Measurements from ENCODE around the gene MACROD2.
"Not testable (repeated sequence)": the region's sequence is repeated elsewhere in the genome, so short reads cannot be mapped to it uniquely, and the experiment has no call there.

The MACROD2 gene

GRCh38 chr20:15107931-15108330 lies 1112.6 kb downstream of the MACROD2 start:
- Mint-ChIP-seq H3K27me3 (peaks cover 2% of the 10 kb centered on the region), H3K27ac (no peak overlapping the region), H3K36me3 (no peaks in the 10 kb centered on the region), H3K4me1 (no peaks in the 10 kb centered on the region), H3K9me3 (peaks cover 3% of the 10 kb centered on the region), H3K4me3 (no peak overlapping the region)
- DNase-seq (ENCODE audit: low spot score in 2 of 2) (no peak), ATAC-seq (ENCODE audit: low read depth) (no peak)

DNA sequence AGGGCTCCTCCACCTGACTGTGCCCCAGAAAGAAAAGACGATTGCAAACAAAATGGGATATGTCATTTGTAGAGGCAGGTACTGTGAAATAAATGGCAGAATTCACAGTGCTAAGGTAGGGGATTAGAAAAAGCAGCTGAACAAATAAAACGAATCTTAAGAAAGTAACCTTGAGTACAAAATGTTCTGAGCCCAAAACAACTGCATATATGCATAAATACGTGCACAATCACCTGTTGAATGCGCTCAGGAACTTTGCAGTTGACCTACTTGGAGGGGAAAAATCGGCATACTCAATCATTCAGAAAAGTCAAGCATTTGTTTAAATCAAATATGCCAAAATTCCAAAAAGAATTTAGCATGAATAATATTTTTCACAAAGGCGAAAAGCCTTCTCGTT lies 1114.2 kb downstream of the MACROD2 start:
- Mint-ChIP-seq H3K4me1 (no peaks in the 10 kb centered on the region), H3K36me3 (no peaks in the 10 kb centered on the region), H3K27me3 (no peaks in the 10 kb centered on the region), H3K27ac (no peak overlapping the region), H3K9me3 (no peaks in the 10 kb centered on the region), H3K4me3 (no peak overlapping the region)
- DNase-seq (ENCODE audit: low spot score in 2 of 2): no peak
- no peak for ATAC-seq (ENCODE audit: low read depth)

GRCh38 chr20:15111654-15112053 lies 1116.3 kb downstream of the MACROD2 start:
- H3K36me3 Mint-ChIP-seq: no peaks in the 10 kb centered on the region
- no peak for ATAC-seq (ENCODE audit: low read depth)
- no peak overlapping the region for H3K27ac Mint-ChIP-seq
- H3K27me3 Mint-ChIP-seq: no peaks in the 10 kb centered on the region
- no peak for DNase-seq (ENCODE audit: low spot score in 2 of 2)
- no peaks in the 10 kb centered on the region for H3K9me3 Mint-ChIP-seq
- no peak overlapping the region for H3K4me3 Mint-ChIP-seq
- no peaks in the 10 kb centered on the region for H3K4me1 Mint-ChIP-seq

DNA sequence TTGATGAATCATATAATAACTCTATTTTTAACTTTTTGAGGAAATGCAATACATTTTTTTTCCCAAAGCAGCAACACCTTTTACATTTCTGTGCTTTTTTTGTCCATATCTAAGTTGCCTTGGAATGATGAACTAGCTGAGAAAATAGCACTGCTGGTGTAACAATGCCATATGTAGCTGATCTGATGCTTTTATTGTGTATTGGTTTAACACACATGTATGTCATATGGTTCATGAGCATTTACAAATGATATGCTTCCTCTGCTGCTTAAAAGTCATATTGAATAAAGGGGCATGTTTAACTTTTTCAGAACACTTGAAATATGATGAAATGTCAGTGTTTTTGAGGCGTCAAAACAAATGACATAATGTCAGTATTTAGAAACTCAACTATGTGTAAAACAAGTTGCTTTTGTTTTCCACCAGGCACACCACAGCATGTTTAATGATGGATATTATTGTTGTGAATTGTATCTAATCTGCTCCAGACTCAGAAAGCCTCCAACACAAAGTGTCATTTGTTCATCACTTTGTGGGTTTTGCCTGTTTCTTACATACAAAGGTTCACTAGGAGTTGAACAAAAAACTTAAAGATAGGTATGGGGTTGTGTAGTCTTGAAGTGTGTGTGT lies 1117.9 kb downstream of the MACROD2 start:
- H3K4me1 Mint-ChIP-seq: no peaks in the 10 kb centered on the region
- no peak for DNase-seq (ENCODE audit: low spot score in 2 of 2)
- no peak for ATAC-seq (ENCODE audit: low read depth)

DNA sequence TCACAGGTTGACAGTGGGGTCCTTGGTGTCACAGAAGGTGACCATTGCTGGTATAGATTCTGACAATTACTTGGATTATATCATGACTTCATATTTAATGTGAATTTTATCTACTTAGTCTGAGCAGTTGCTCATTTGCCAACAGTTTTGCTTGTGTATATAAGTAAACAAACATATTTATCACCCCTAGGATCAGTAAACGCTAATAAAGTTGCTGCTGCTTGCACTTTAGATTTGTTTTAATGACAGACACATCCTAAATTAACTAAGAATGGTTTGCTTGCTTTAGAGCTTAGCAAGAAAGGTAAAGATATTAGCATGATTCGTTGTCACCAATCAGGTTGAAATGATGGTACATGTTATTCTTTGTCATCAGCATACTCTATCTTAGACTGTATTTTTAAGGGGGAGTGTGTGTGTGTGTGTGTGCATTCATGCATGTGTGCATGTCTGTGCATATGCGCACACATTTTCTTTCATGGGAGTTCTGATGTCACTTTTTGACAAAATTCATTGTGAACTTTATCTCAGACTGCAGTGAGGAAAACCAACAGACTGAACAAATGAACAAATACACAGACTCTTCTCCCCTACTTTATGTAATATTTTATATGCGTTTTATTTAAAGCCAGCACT lies 1124.7 kb downstream of the MACROD2 start:
- DNase-seq (ENCODE audit: low spot score in 2 of 2) (no peak), ATAC-seq (ENCODE audit: low read depth) (no peak)
- Mint-ChIP-seq H3K36me3 (no peaks in the 10 kb centered on the region), H3K27ac (no peak overlapping the region), H3K27me3 (peaks cover 2% of the 10 kb centered on the region), H3K4me3 (no peak overlapping the region), H3K4me1 (no peaks in the 10 kb centered on the region), H3K9me3 (no peaks in the 10 kb centered on the region)

More for the DNA sequence above, 1117.9 kb downstream of the MACROD2 start:
- no peak overlapping the region for H3K27ac Mint-ChIP-seq
- no peaks in the 10 kb centered on the region for H3K27me3 Mint-ChIP-seq
- H3K9me3 Mint-ChIP-seq: no peaks in the 10 kb centered on the region
- H3K4me3 Mint-ChIP-seq: no peak overlapping the region
- no peaks in the 10 kb centered on the region for H3K36me3 Mint-ChIP-seq

DNA sequence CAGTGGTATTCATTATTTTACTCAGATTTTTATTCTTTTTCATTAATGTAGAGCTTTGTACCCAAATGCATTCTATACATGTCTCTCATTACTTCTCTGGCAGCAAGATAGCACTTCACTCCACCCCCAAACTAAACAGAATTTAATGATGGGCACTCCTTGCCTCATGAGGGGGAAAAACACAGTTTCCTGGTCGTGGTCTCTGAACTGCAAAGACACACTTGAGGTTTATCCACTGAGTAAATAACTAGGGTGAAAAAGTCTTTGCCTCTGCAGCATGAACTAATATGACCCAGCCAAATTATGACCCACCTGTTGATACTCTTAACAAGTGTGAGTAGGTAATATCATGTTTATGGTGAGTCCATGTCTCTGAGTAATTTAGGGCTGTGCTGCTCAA lies 1127.3 kb downstream of the MACROD2 start:
- no peak for ATAC-seq (ENCODE audit: low read depth)
- no peak overlapping the region for H3K4me3 Mint-ChIP-seq
- no peak for DNase-seq (ENCODE audit: low spot score in 2 of 2)
- no peaks in the 10 kb centered on the region for H3K4me1 Mint-ChIP-seq
- peaks cover 4% of the 10 kb centered on the region for H3K27me3 Mint-ChIP-seq
- H3K27ac Mint-ChIP-seq: no peak overlapping the region
- H3K36me3 Mint-ChIP-seq: no peaks in the 10 kb centered on the region
- no peaks in the 10 kb centered on the region for H3K9me3 Mint-ChIP-seq

GRCh38 chr20:15131176-15131575 lies 1135.9 kb downstream of the MACROD2 start:
- no peak overlapping the region for H3K4me3 Mint-ChIP-seq
- no peaks in the 10 kb centered on the region for H3K4me1 Mint-ChIP-seq
- H3K27me3 Mint-ChIP-seq: peaks cover 2% of the 10 kb centered on the region
- no peak overlapping the region for H3K27ac Mint-ChIP-seq
- ATAC-seq (ENCODE audit: low read depth) (no peak), DNase-seq (ENCODE audit: low spot score in 2 of 2) (no peak)
- no peaks in the 10 kb centered on the region for H3K9me3 Mint-ChIP-seq
- no peaks in the 10 kb centered on the region for H3K36me3 Mint-ChIP-seq

GRCh38 chr20:15138548-15139126 lies 1143.3 kb downstream of the MACROD2 start:
- DNase-seq (ENCODE audit: low spot score in 2 of 2) (no peak), ATAC-seq (ENCODE audit: low read depth) (no peak)
- no peak overlapping the region for H3K27ac Mint-ChIP-seq
- no peaks in the 10 kb centered on the region for H3K36me3 Mint-ChIP-seq
- no peaks in the 10 kb centered on the region for H3K4me1 Mint-ChIP-seq
- H3K9me3 Mint-ChIP-seq: no peaks in the 10 kb centered on the region
- peaks cover under 1% of the 10 kb centered on the region for H3K27me3 Mint-ChIP-seq
- H3K4me3 Mint-ChIP-seq: no peak overlapping the region

DNA sequence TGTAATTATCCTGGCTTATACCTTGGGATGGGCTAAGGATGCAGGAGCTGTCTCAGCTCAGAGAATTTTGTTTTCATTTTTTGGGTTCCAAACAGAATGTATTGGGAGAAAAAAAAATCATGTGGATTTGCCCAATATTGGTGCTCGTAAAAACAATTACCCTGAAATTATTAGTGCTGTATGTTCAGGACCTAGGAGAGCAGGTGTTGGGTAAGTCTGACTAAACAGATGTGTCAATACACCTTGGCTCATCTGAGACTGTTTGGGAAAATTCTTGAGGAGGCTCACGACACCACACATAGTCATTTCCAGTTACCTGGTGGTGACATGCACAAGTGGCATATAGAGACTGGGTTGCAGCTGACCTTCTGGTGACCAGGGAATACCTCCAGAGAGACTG lies 1144.2 kb downstream of the MACROD2 start:
- Mint-ChIP-seq H3K4me1 (no peaks in the 10 kb centered on the region), H3K27ac (no peak overlapping the region), H3K9me3 (no peaks in the 10 kb centered on the region), H3K4me3 (no peak overlapping the region), H3K36me3 (no peaks in the 10 kb centered on the region), H3K27me3 (peaks cover 1% of the 10 kb centered on the region)
- DNase-seq (ENCODE audit: low spot score in 2 of 2) (no peak), ATAC-seq (ENCODE audit: low read depth) (no peak)

- no peak overlapping the region for H3K4me3 Mint-ChIP-seq
- no peaks in the 10 kb centered on the region for H3K4me1 Mint-ChIP-seq
- ATAC-seq (ENCODE audit: low read depth) (no peak), DNase-seq (ENCODE audit: low spot score in 2 of 2) (no peak)
- H3K36me3 Mint-ChIP-seq: no peaks in the 10 kb centered on the region
- H3K27me3 Mint-ChIP-seq: peaks cover 1% of the 10 kb centered on the region
- no peak overlapping the region for H3K27ac Mint-ChIP-seq
- H3K9me3 Mint-ChIP-seq: no peaks in the 10 kb centered on the region
These were observed 1145.0 kb downstream of the MACROD2 start for GRCh38 chr20:15140286-15140685.

- not testable (repeated sequence) for ATAC-seq (ENCODE audit: low read depth); H3K36me3 Mint-ChIP-seq; H3K27me3 Mint-ChIP-seq; H3K9me3 Mint-ChIP-seq; H3K4me3 Mint-ChIP-seq; DNase-seq (ENCODE audit: low spot score in 2 of 2); H3K4me1 Mint-ChIP-seq; H3K27ac Mint-ChIP-seq
These were observed 1145.6 kb downstream of the MACROD2 start for GRCh38 chr20:15140940-15141339.

DNA sequence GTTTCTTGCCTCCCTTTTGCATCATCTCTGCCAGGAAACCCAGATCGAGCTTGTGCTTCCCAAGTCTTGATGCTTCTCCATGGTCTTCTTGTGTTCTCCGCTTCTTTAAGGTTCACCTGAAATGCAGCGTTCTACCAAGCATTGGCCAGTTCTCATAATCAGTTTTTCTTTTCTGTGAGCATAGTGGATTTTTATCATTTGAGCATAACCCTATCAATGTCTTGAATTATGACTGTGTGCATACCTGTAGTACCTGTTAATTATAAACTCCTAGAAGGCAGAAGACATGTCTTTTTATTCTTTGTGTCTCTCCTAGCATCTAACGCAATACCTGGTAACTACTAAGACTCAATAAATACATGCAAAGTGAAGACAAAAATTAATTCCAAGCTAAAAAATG lies 1146.5 kb downstream of the MACROD2 start:
- H3K4me3 Mint-ChIP-seq: no peak overlapping the region

GRCh38 chr20:15143478-15143877 lies 1148.2 kb downstream of the MACROD2 start:
- Mint-ChIP-seq H3K9me3 (no peaks in the 10 kb centered on the region), H3K27ac (no peak overlapping the region), H3K4me3 (no peak overlapping the region), H3K4me1 (no peaks in the 10 kb centered on the region), H3K27me3 (peaks cover 1% of the 10 kb centered on the region), H3K36me3 (no peaks in the 10 kb centered on the region)
- DNase-seq (ENCODE audit: low spot score in 2 of 2) (no peak), ATAC-seq (ENCODE audit: low read depth) (no peak)

More for the DNA sequence above, 1146.5 kb downstream of the MACROD2 start:
- H3K9me3 Mint-ChIP-seq: no peaks in the 10 kb centered on the region
- H3K4me1 Mint-ChIP-seq: no peaks in the 10 kb centered on the region
- no peak overlapping the region for H3K27ac Mint-ChIP-seq
- DNase-seq (ENCODE audit: low spot score in 2 of 2): no peak
- no peaks in the 10 kb centered on the region for H3K36me3 Mint-ChIP-seq
- H3K27me3 Mint-ChIP-seq: peaks cover 1% of the 10 kb centered on the region
- ATAC-seq (ENCODE audit: low read depth): no peak

GRCh38 chr20:15144916-15145315 lies 1149.6 kb downstream of the MACROD2 start:
- no peak overlapping the region for H3K27ac Mint-ChIP-seq
- DNase-seq (ENCODE audit: low spot score in 2 of 2) (no peak), ATAC-seq (ENCODE audit: low read depth) (no peak)
- no peaks in the 10 kb centered on the region for H3K36me3 Mint-ChIP-seq
- no peaks in the 10 kb centered on the region for H3K4me1 Mint-ChIP-seq
- H3K27me3 Mint-ChIP-seq: peaks cover 1% of the 10 kb centered on the region
- no peaks in the 10 kb centered on the region for H3K9me3 Mint-ChIP-seq
- no peak overlapping the region for H3K4me3 Mint-ChIP-seq

- no peak for DNase-seq (ENCODE audit: low spot score in 2 of 2)
- H3K4me1 Mint-ChIP-seq: no peaks in the 10 kb centered on the region
- H3K27ac Mint-ChIP-seq: no peak overlapping the region
- peaks cover 6% of the 10 kb centered on the region for H3K27me3 Mint-ChIP-seq
- H3K9me3 Mint-ChIP-seq: peaks cover 6% of the 10 kb centered on the region
- no peak for ATAC-seq (ENCODE audit: low read depth)
- no peak overlapping the region for H3K4me3 Mint-ChIP-seq
- peaks cover 2% of the 10 kb centered on the region for H3K36me3 Mint-ChIP-seq
These were observed 1151.6 kb downstream of the MACROD2 start for GRCh38 chr20:15146948-15147347.
